Measurements from ENCODE around the gene SVEP1. TPM values are rescaled to one million over a fixed set of nuclear protein-coding genes. Genes with fewer than 3 reads are reported as not detected.

The SVEP1 gene
- polyA plus RNA-seq, 1 of the 3 experiments (the other 2 are of a cell fraction): 0.10 TPM

DNA sequence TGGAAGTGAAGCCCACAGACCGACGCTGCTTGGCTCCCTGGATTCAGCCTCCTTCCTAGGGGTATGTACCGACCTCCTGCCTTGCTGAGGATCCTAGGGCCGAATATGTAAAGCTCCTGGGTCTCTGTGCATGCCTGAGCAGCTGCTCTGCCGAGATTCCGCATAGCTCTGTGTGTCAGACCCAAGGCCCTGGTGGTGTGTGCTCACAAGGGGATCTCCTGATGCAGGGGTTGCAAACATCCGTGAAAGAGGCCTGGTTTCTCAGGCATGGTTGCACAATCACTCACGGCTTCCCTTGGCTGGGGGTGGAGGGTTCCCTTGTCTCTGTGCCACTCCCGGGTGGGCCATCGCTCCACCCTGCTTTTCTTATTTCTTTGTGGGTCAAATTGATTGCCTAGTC lies 19.9 kb upstream of the SVEP1 start:
- no peak overlapping the region for H2AFZ ChIP-seq (ENCODE audit: low read depth)
- no peaks in the 10 kb centered on the region for H3K27me3 ChIP-seq (ENCODE audit: insufficient read depth)
- H3K4me3 ChIP-seq (ENCODE audit: low read depth in 2 of 2, low read length in 1 of 2): no peak overlapping the region
- no peaks in the 10 kb centered on the region for H3K4me1 ChIP-seq (ENCODE audit: control insufficient read depth in 1 of 2, insufficient read depth in 2 of 2, low read depth in 1 of 2, low read length in 1 of 2)
- DNase-seq: no peak
- H3K79me2 ChIP-seq (ENCODE audit: insufficient read depth): no peaks in the 10 kb centered on the region
- no peaks in the 10 kb centered on the region for H3K9me3 ChIP-seq
- H4K20me1 ChIP-seq (ENCODE audit: insufficient read depth): no peaks in the 10 kb centered on the region
- no peak overlapping the region for H3K4me2 ChIP-seq
- CTCF ChIA-PET: interaction anchor here (1.1 to 1.4 kb wide), 3 partner anchors 24 to 1475 kb away, joined by 3 to 4 read pairs (median 3); no protein-coding TSS in a partner anchor
- no peak overlapping the region for H3K9ac ChIP-seq
- no peaks in the 10 kb centered on the region for H3K9me2 ChIP-seq
- no peak overlapping the region for H3K27ac ChIP-seq (ENCODE audit: low read depth in 2 of 2, low read length in 1 of 2)
- H3F3A ChIP-seq (replicated peaks; ENCODE audit: insufficient read depth): no peaks in the 10 kb centered on the region
- 48% methylated on average over 6 of the region's 10 CpGs for WGBS (ENCODE audit: low lambda C conversion rate)
- no peak for TF ChIP-seq SMC3 (IDR thresholded peaks at IDR 0.05; ENCODE audit: low read depth, low read length)
- TF ChIP-seq GABPA (IDR thresholded peaks at IDR 0.05; ENCODE audit: low read depth): no peak
- no peak for TF ChIP-seq YY1 (IDR thresholded peaks at IDR 0.05; ENCODE audit: low read depth)
- TF ChIP-seq RCOR1 (IDR thresholded peaks at IDR 0.05; ENCODE audit: low read length): no peak
- no peak for TF ChIP-seq GATA2 (CRISPR knock-in tag; IDR thresholded peaks at IDR 0.05)
- no peak for TF ChIP-seq RFX5 (IDR thresholded peaks at IDR 0.05; ENCODE audit: low read length)
- TF ChIP-seq TCF12 (IDR thresholded peaks at IDR 0.05): no peak
- TF ChIP-seq, protein P1, sequence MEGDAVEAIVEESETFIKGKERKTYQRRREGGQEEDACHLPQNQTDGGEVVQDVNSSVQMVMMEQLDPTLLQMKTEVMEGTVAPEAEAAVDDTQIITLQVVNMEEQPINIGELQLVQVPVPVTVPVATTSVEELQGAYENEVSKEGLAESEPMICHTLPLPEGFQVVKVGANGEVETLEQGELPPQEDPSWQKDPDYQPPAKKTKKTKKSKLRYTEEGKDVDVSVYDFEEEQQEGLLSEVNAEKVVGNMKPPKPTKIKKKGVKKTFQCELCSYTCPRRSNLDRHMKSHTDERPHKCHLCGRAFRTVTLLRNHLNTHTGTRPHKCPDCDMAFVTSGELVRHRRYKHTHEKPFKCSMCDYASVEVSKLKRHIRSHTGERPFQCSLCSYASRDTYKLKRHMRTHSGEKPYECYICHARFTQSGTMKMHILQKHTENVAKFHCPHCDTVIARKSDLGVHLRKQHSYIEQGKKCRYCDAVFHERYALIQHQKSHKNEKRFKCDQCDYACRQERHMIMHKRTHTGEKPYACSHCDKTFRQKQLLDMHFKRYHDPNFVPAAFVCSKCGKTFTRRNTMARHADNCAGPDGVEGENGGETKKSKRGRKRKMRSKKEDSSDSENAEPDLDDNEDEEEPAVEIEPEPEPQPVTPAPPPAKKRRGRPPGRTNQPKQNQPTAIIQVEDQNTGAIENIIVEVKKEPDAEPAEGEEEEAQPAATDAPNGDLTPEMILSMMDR (IDR thresholded peaks at IDR 0.05): no peak
- TF ChIP-seq FOXJ3 (CRISPR knock-in tag; IDR thresholded peaks at IDR 0.05): no peak
- no peak for TF ChIP-seq EP300 (IDR thresholded peaks at IDR 0.05; ENCODE audit: borderline replicate concordance in 1 of 2, low read depth in 1 of 2, low read length in 1 of 2)
- TF ChIP-seq, protein P2, sequence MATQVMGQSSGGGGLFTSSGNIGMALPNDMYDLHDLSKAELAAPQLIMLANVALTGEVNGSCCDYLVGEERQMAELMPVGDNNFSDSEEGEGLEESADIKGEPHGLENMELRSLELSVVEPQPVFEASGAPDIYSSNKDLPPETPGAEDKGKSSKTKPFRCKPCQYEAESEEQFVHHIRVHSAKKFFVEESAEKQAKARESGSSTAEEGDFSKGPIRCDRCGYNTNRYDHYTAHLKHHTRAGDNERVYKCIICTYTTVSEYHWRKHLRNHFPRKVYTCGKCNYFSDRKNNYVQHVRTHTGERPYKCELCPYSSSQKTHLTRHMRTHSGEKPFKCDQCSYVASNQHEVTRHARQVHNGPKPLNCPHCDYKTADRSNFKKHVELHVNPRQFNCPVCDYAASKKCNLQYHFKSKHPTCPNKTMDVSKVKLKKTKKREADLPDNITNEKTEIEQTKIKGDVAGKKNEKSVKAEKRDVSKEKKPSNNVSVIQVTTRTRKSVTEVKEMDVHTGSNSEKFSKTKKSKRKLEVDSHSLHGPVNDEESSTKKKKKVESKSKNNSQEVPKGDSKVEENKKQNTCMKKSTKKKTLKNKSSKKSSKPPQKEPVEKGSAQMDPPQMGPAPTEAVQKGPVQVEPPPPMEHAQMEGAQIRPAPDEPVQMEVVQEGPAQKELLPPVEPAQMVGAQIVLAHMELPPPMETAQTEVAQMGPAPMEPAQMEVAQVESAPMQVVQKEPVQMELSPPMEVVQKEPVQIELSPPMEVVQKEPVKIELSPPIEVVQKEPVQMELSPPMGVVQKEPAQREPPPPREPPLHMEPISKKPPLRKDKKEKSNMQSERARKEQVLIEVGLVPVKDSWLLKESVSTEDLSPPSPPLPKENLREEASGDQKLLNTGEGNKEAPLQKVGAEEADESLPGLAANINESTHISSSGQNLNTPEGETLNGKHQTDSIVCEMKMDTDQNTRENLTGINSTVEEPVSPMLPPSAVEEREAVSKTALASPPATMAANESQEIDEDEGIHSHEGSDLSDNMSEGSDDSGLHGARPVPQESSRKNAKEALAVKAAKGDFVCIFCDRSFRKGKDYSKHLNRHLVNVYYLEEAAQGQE (IDR thresholded peaks at IDR 0.05; ENCODE audit: low read depth, low read length): no peak
- TF ChIP-seq CHD2 (IDR thresholded peaks at IDR 0.05; ENCODE audit: low read length, partially characterized antibody): no peak
- TF ChIP-seq FOXM1 (IDR thresholded peaks at IDR 0.05; ENCODE audit: low read depth): no peak
- TF ChIP-seq RAD21 (IDR thresholded peaks at IDR 0.05; ENCODE audit: low read length): no peak
- TF ChIP-seq, protein P3, sequence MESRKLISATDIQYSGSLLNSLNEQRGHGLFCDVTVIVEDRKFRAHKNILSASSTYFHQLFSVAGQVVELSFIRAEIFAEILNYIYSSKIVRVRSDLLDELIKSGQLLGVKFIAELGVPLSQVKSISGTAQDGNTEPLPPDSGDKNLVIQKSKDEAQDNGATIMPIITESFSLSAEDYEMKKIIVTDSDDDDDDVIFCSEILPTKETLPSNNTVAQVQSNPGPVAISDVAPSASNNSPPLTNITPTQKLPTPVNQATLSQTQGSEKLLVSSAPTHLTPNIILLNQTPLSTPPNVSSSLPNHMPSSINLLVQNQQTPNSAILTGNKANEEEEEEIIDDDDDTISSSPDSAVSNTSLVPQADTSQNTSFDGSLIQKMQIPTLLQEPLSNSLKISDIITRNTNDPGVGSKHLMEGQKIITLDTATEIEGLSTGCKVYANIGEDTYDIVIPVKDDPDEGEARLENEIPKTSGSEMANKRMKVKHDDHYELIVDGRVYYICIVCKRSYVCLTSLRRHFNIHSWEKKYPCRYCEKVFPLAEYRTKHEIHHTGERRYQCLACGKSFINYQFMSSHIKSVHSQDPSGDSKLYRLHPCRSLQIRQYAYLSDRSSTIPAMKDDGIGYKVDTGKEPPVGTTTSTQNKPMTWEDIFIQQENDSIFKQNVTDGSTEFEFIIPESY (IDR thresholded peaks at IDR 0.05; ENCODE audit: borderline replicate concordance, low read depth): no peak
- no peak for TF ChIP-seq MEF2A (IDR thresholded peaks at IDR 0.05; ENCODE audit: borderline replicate concordance, low read depth)
- TF ChIP-seq EZH2phosphoT487 (IDR thresholded peaks at IDR 0.05; ENCODE audit: borderline replicate concordance, low read depth): no peak
- no peak for TF ChIP-seq SIN3A (IDR thresholded peaks at IDR 0.05; ENCODE audit: borderline replicate concordance, low read depth, low read length)
- no peak for TF ChIP-seq RXRA (IDR thresholded peaks at IDR 0.05; ENCODE audit: borderline replicate concordance, low read depth)
- TF ChIP-seq MXI1 (IDR thresholded peaks at IDR 0.05; ENCODE audit: low read depth, low read length): no peak
- POLR2A ChIA-PET: no interaction called here
- no peaks in the 10 kb centered on the region for H3K36me3 ChIP-seq (replicated peaks in 1 of 2; ENCODE audit: control insufficient read depth in 1 of 2, insufficient read depth in 2 of 2, low read length in 1 of 2)

Measured in SK-N-SH (cell line).